GM12801 (cell line): ENCODE results near the gene CNTLN.

Experiments
- CTCF ChIP-seq: IDR thresholded peaks from one replicate; pipeline ENCODE4 v1.5.1; 2011; ENCODE audit warnings: control low read depth; ENCODE audit not compliant: insufficient read length; ENCODE audit errors: extremely low read depth

The CNTLN gene

GRCh38 chr9:17191082-17191481 is 56.2 kb downstream of the CNTLN start:
- TF ChIP-seq CTCF: no peak

GRCh38 chr9:17204611-17205152 is 69.8 kb downstream of the CNTLN start:
- TF ChIP-seq CTCF: no peak

GRCh38 chr9:17216011-17216410 is 81.2 kb downstream of the CNTLN start:
- TF ChIP-seq CTCF: no peak

- TF ChIP-seq CTCF: no peak
Observed at GRCh38 chr9:17216646-17217045, 81.8 kb downstream of the CNTLN start.

GRCh38 chr9:17217272-17217671 is 82.4 kb downstream of the CNTLN start:
- no peak for TF ChIP-seq CTCF

GRCh38 chr9:17219261-17219660 is 84.4 kb downstream of the CNTLN start:
- TF ChIP-seq CTCF: no peak

- TF ChIP-seq CTCF: no peak
Observed at GRCh38 chr9:17222932-17223331, 88.1 kb downstream of the CNTLN start.

GRCh38 chr9:17225407-17225806 is 90.6 kb downstream of the CNTLN start:
- TF ChIP-seq CTCF: no peak
